ENCODE data around the gene CACNA1D.
"Not testable (repeated sequence)": the region's sequence is repeated elsewhere in the genome, so short reads cannot be mapped to it uniquely, and the experiment has no call there.

DNA sequence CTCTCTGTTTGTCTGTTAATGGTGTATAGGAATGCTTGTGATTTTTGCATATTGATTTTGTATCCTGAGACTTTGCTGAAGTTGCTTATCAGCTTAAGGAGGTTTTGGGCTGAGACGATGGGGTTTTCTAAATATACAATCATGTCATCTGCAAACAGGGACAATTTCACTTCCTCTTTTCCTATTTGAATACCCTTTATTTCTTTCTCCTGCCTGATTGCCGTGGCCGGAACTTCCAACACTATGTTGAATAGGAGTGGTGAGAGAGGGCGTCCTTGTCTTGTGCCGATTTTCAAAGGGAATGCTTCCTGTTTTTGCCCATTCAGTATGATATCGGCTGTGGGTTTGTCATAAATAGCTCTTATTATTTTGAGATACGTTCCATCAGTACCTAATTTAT, 24.7 kb upstream of the CACNA1D start:
- TF ChIP-seq, protein P1, sequence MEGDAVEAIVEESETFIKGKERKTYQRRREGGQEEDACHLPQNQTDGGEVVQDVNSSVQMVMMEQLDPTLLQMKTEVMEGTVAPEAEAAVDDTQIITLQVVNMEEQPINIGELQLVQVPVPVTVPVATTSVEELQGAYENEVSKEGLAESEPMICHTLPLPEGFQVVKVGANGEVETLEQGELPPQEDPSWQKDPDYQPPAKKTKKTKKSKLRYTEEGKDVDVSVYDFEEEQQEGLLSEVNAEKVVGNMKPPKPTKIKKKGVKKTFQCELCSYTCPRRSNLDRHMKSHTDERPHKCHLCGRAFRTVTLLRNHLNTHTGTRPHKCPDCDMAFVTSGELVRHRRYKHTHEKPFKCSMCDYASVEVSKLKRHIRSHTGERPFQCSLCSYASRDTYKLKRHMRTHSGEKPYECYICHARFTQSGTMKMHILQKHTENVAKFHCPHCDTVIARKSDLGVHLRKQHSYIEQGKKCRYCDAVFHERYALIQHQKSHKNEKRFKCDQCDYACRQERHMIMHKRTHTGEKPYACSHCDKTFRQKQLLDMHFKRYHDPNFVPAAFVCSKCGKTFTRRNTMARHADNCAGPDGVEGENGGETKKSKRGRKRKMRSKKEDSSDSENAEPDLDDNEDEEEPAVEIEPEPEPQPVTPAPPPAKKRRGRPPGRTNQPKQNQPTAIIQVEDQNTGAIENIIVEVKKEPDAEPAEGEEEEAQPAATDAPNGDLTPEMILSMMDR (IDR thresholded peaks at IDR 0.05; ENCODE audit: low read depth, low read length) = not testable (repeated sequence)
- not testable (repeated sequence) for TF ChIP-seq EZH2phosphoT487 (IDR thresholded peaks at IDR 0.05; ENCODE audit: low read depth)

Data from OCI-LY3 (cell line).